Esophagus squamous epithelium (tissue), 5 donors: ENCODE data around the gene ALAS1. TPM values are rescaled to one million over a fixed set of nuclear protein-coding genes. Genes with fewer than 3 reads are reported as not detected.

Source experiments
- DNase-seq: peaks from one replicate; lab custom pipeline; 2025; lab: John Stamatoyannopoulos, UW
- H3K27ac ChIP-seq, 4 donors: fragments of 200-600 bp; sonication (generic); one replicate each; pipeline ENCODE4 v1.5.1; 2016 to 2019; ENCODE audit warnings: mild to moderate bottlenecking in 1 of 4
- H3K27me3 ChIP-seq, 4 donors: fragments of 200-600 bp; sonication (generic); 1 replicate in 3 of 4; 2 replicates in 1 of 4; pipeline versions ENCODE4 v1.5.1 to v1.6.0; 2017 to 2021; ENCODE audit warnings: antibody characterized with exemption in 1 of 4
- H3K36me3 ChIP-seq, 3 donors: fragments of 200-600 bp; sonication (generic); one replicate each; pipeline ENCODE4 v1.5.1; 2016 to 2019
- H3K4me1 ChIP-seq, 3 donors: fragments of 200-600 bp; sonication (generic); one replicate each; pipeline ENCODE4 v1.5.1; 2017 to 2019
- H3K4me3 ChIP-seq, 4 donors: fragments of 200-600 bp; sonication (generic); 1 replicate in 3 of 4; 2 replicates in 1 of 4; pipeline ENCODE4 v1.5.1; 2016 to 2019; ENCODE audit warnings: mild to moderate bottlenecking in 2 of 4, moderate library complexity in 1 of 4
- H3K9me3 ChIP-seq, 3 donors: fragments of 200-600 bp; sonication (generic); one replicate each; pipeline ENCODE4 v1.5.1; 2016 to 2019
- POLR2A ChIP-seq, 4 donors: fragments of 450-650 bp; IDR thresholded peaks; one replicate each; pipeline ENCODE4 v1.6.1; 2017; ENCODE audit warnings: antibody characterized with exemption in 4 of 4, mild to moderate bottlenecking in 4 of 4, moderate library complexity in 3 of 4
- WGBS, 2 donors: methylation state at CpG; one replicate each; pipeline ENCODE4 v1.1.5; 2018; 5-methylcytosine and 5-hydroxymethylcytosine counted together
- intact Hi-C: fragments of 100-400 bp; cut with DNase I; formaldehyde crosslinking; loops from one replicate; pipeline ENCODE4 v1.15.0; 2022
- total RNA-seq, 4 donors: library from RNA; depleted of rRNA; stranded (reverse); fragments of >200 nt; gene quantifications; one replicate each; pipeline ENCODE4 v1.1.0, GENCODE V29; 2016
- TF ChIP-seq, protein P1 (sequence below), 6 experiments: fragments of 450-650 bp in 4 of 6; fragments of 200-600 bp in 2 of 6; sonication (generic) in 2 of 6; IDR thresholded peaks; one replicate each; pipeline ENCODE4 v1.5.1; 2016 to 2019; ENCODE audit warnings: antibody characterized with exemption in 6 of 6, mild to moderate bottlenecking in 4 of 6, moderate library complexity in 4 of 6
- donor health status: DM: yes; HTN: yes; CAD: no.

Gene ALAS1
- total RNA-seq, 4 donors from 2014 or later = 28.3 to 45.5 (median 35.1) TPM

- peaks cover 0 to 28% (median 0%) of the 10 kb centered on the region in 3 donors for H3K4me1 ChIP-seq
- H3K4me3 ChIP-seq = no peak overlapping the region
- 92% methylated on average over 2 of the region's 13 CpGs; no CpG with 5 or more reads in 1 of the 2 donors for WGBS, 2 donors
- intact Hi-C loops = no loop called here
- peaks cover 27 to 76% (median 40%) of the 10 kb centered on the region in 3 donors for H3K36me3 ChIP-seq
- no peaks in the 10 kb centered on the region for H3K27me3 ChIP-seq
- DNase-seq = no peak
- H3K27ac ChIP-seq = no peak overlapping the region
- no peak for TF ChIP-seq POLR2A (IDR thresholded peaks at IDR 0.05)
- TF ChIP-seq, protein P1, sequence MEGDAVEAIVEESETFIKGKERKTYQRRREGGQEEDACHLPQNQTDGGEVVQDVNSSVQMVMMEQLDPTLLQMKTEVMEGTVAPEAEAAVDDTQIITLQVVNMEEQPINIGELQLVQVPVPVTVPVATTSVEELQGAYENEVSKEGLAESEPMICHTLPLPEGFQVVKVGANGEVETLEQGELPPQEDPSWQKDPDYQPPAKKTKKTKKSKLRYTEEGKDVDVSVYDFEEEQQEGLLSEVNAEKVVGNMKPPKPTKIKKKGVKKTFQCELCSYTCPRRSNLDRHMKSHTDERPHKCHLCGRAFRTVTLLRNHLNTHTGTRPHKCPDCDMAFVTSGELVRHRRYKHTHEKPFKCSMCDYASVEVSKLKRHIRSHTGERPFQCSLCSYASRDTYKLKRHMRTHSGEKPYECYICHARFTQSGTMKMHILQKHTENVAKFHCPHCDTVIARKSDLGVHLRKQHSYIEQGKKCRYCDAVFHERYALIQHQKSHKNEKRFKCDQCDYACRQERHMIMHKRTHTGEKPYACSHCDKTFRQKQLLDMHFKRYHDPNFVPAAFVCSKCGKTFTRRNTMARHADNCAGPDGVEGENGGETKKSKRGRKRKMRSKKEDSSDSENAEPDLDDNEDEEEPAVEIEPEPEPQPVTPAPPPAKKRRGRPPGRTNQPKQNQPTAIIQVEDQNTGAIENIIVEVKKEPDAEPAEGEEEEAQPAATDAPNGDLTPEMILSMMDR (IDR thresholded peaks at IDR 0.05) = no peak
- no peaks in the 10 kb centered on the region for H3K9me3 ChIP-seq
These were observed 31.7 kb downstream of the ALAS1 start for GRCh38 chr3:52229656-52230055.

DNA sequence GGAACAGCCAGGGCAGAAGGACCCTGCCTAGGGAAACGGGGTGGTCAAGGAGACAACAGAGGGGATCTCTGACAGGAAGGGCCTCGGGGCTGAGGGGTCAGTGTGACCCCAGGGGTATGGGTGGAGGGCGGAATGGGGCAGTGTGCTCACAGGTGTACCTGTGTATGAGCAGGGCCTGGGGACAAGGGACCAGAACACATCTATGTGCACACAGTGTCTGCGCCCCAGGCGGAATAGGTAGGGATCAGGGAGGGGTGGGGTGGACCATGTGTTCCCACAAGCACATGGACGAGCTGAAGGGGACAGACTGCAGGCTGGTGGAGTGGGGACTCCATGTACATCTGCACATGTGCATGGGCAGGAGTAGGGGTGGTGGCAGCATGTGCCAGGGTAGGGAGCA lies 32.5 kb downstream of the ALAS1 start:
- WGBS, 2 donors = 85 to 91% methylated on average over 6 of the region's 6 CpGs
- intact Hi-C loops = no loop called here
- Histone ChIP-seq H3K27ac (no peak overlapping the region), H3K9me3 (no peaks in the 10 kb centered on the region), H3K4me1 (peaks cover 0 to 36% (median 0%) of the 10 kb centered on the region in 3 donors), H3K27me3 (no peaks in the 10 kb centered on the region), H3K36me3 (peaks cover 31 to 84% (median 40%) of the 10 kb centered on the region in 3 donors), H3K4me3 (no peak overlapping the region)
- no peak for DNase-seq
- no peak for TF ChIP-seq POLR2A (IDR thresholded peaks at IDR 0.05)
- TF ChIP-seq, protein P1 (IDR thresholded peaks at IDR 0.05) = no peak

DNA sequence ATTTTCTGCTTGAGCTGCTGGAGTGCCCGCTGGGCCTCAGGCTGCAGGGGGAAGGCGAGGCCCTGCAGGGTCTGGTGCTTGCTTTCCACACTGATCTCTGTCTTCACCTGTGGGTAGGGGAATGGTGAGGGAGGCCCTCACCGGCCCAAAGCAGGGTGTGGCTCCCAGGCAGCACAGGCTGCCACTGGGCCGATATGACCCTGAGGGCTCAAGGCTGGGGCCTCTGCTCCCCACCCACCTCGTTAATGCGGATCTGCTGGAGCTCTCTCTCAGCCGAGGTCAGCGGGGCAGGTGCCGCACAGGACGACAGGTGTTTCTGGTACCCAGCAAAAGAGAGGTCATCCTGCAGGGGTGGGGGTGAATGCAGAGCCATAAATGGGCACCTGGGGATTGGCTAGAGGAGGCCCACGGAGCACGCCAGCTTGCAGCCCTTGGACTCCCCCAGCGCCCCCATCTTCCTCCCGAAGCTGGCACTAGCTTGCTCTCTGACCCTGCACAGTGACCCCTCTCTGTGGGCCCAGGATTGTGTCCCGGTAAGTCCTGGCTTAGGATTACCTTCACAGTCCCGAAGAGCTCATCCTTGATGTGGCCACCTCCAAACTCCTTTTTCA lies 33.0 kb downstream of the ALAS1 start:
- H3K4me1 ChIP-seq = peaks cover 0 to 41% (median 0%) of the 10 kb centered on the region in 3 donors
- no peak for TF ChIP-seq POLR2A (IDR thresholded peaks at IDR 0.05)
- TF ChIP-seq, protein P1 (IDR thresholded peaks at IDR 0.05) = no peak
- no peak for DNase-seq
- intact Hi-C loops = no loop called here
- WGBS, 2 donors = 70 to 100% methylated on average over 2 to 3 of the region's 16 CpGs
- peaks cover 33 to 89% (median 40%) of the 10 kb centered on the region in 3 donors for H3K36me3 ChIP-seq
- no peaks in the 10 kb centered on the region for H3K27me3 ChIP-seq
- no peak overlapping the region for H3K27ac ChIP-seq
- H3K9me3 ChIP-seq = no peaks in the 10 kb centered on the region
- no peak overlapping the region for H3K4me3 ChIP-seq

- no peaks in the 10 kb centered on the region for H3K9me3 ChIP-seq
- H3K4me1 ChIP-seq = peaks cover 6 to 48% (median 6%) of the 10 kb centered on the region in 3 donors
- no peaks in the 10 kb centered on the region for H3K27me3 ChIP-seq
- TF ChIP-seq POLR2A (IDR thresholded peaks at IDR 0.05) = no peak
- TF ChIP-seq, protein P1 (IDR thresholded peaks at IDR 0.05) = peak; percentile 89 to 96 (median 93)
- peaks cover 33 to 89% (median 40%) of the 10 kb centered on the region in 3 donors for H3K36me3 ChIP-seq
- H3K4me3 ChIP-seq = no peak overlapping the region
- H3K27ac ChIP-seq = no peak overlapping the region
- 63 to 87% methylated on average over 8 to 13 of the region's 34 CpGs for WGBS, 2 donors
- intact Hi-C loops = no loop called here
- no peak for DNase-seq
These were observed 33.7 kb downstream of the ALAS1 start for GRCh38 chr3:52231502-52232278.
